ENCODE results near the gene RPL18.
A peak's percentile ranks its signal among the peaks of the same experiment; 100 is the strongest.
"Not testable (repeated sequence)": the region's sequence is repeated elsewhere in the genome, so short reads cannot be mapped to it uniquely, and the experiment has no call there.

The RPL18 gene

DNA sequence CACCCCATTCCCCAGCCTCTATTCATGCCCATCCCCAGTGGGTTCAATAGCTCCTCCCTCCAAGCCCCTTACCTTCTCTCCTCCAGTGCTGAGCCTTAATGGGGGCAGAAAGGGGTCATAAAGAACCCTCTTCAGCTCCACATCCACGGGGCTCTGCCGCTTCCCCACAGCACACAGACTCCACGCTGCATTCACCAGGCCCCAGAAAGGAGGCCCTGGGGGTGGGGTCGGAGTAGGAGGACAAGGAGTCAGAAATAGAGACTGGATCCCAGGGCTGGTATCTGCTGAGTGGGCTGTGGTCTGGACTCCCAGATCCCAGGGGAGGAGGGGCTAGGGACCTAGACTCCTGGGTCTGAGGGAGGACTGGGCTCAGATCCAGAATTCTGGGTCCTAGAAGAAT is 25.4 kb upstream of the RPL18 start:
- peak in 1 of 14 donors; percentile 36 for DNase-seq

DNA sequence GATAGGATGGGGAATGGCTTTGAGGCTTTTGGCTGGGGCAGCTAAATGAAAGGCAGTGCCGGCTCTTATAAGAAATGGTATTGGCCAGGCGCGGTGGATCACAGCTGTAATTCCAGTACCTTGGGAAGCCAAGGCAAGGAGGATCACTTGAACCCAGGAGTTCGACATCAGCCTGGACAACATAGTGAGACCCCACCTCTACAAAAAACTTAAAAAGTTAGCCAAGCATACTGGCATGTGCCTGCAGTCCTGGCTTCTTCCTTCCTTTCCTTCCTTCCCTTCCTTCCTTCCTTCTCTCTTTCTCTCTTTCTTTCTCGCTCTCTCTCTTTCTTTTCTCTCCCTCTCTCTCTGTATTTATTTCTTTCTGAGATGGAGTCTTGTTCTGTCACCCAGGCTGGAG is 23.9 kb upstream of the RPL18 start:
- no peak for DNase-seq

DNA sequence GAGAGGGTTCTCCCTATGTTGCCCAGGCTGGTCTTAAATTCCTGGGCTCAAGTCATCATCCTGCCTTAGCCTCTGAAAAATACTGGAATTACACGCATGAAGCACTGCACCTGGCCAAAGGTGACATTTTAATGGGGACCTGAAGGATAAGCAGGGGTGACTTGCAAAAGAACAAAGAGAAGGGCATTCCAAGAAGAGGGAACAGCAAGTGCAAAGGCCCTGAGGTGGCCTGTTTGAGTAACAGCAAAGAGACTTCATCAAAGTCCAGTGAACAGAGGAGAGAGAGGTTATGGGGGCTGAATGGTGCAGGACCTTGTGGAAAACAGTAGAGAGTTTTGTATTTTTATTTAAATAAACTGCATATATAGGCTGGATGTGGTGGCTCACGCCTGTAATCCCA is 22.9 kb upstream of the RPL18 start:
- DNase-seq, result no peak

GRCh38 chr19:48639483-48640375 is 20.8 kb upstream of the RPL18 start:
- DNase-seq, result no peak

- DNase-seq, result peak in 5 of 14 donors; percentile 23 to 56 (median 30)
Measured at GRCh38 chr19:48638831-48639381, 19.9 kb upstream of the RPL18 start.

DNA sequence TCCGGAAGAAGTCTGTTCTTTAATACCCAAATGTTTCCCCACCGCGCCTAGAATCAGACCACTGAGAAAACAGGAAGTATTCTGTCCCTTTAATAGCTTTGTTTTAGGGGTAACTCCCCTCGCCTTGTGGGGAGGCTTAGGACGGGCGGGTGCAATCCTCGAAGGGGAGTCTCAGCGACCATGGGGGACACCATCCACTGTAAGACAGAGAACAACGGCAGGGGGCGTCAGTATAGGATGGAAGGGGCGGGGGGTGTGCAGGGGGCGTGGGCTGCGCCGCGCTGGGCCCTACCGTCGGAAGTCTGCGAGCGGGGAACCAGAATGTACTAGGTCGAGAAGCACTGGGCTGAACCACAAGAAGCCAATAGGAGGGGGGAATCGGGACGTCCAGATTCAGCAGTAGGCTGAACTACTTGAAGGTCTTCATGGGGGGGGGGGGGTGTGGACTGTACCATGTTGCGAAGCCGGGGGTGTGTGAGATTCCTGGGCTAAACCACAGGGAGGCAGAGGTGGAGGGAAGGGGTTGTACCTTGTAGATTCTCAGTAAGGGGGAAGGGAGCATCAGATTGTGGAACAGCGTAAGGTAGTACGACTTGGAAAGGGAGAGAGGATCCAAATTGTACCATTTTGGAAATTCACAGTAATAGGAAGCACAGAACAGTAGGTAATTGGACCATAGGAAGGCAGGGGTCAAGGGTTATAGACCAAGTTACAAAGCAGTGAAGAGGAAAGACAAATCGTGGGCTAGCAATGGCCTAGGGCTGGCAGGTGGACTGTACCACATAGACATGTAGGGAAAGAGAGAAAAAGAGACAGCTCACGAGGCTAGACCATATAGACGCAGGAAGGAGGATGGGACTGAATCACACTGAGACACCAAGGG is 19.2 kb upstream of the RPL18 start:
- DNase-seq, result peak in 12 of 14 donors; percentile 73 to 93 (median 89)

GRCh38 chr19:48637449-48637947 is 18.5 kb upstream of the RPL18 start:
- DNase-seq, result peak; percentile 92 to 100 (median 98)

- DNase-seq, result peak in 6 of 14 donors; percentile 72 to 92 (median 78)
Measured at GRCh38 chr19:48636859-48637448, 18.0 kb upstream of the RPL18 start, which contains the start of gene DBP. Gene DBP, minus strand, starts transcription at chr19:48637379. Its CDS starts 385 bp downstream, at chr19:48636994.

- peak in 9 of 14 donors; percentile 24 to 73 (median 49) for DNase-seq
Measured at GRCh38 chr19:48635966-48636858, 17.2 kb upstream of the RPL18 start.

- peak in 12 of 14 donors; percentile 25 to 81 (median 53) for DNase-seq
Measured at GRCh38 chr19:48635263-48635965, 16.4 kb upstream of the RPL18 start.

- peak; percentile 58 to 97 (median 91) for DNase-seq
Measured at GRCh38 chr19:48634424-48635262, 15.7 kb upstream of the RPL18 start.

DNA sequence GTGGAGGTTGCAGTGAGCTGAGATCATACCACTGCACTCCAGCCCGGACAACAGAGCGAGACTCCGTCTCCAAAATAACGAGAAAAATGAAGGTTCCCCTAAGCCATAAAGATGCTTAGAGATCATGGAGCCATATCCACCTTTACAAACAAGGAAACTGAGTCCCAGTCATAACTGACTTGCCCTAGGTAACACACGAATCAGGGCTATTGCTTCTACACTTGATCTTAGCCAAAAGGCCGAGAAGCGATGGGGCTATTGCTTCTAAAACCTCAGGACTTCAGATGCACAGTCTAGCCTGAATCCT is 15.0 kb upstream of the RPL18 start:
- DNase-seq, result no peak

GRCh38 chr19:48633148-48634035 is 14.4 kb upstream of the RPL18 start:
- no peak for DNase-seq

DNA sequence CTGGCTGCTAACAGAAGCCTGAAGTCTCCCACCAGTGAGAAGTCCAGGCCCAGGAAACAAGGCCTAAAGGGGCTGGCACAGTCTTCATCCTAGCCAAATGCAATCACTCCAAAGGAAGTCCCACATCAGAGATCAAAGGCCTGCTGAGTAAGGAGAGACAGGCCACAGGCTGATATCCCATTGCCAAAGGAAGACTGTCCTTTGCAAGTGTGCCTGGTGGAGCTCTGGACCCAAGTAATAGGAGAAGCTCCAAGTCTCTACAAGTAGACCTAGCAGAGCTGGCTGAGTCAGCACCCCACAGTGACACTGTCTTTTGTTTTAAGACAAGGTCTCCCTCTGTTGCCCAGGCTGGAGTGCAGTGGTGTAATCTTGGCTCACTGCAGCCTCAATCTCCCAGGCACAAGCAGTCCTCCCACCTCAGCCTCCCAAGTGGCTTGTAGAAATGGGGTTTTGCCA is 13.7 kb upstream of the RPL18 start:
- no peak for DNase-seq

DNA sequence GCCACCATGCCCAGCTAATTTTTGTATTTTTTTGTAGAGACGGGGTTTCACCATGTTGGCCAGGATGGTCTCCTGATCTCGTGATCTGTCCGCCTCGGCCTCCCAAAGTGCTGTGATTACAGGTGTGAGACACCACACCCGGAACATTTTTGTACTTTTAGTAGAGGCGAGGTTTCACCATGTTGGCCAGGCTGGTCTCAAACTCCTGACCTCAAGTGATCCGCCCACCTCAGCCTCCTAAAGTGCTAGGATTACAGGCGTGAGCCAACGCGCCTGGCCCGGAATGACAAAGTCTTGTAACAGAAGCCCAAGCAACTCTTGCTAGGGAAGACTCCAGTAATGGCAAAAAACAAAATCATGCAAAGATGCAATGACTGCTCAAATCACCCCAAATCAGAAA is 13.3 kb upstream of the RPL18 start:
- DNase-seq, result not testable (repeated sequence)

GRCh38 chr19:48631225-48631624 is 12.2 kb upstream of the RPL18 start:
- DNase-seq, result peak in 1 of 14 donors; percentile 7

DNA sequence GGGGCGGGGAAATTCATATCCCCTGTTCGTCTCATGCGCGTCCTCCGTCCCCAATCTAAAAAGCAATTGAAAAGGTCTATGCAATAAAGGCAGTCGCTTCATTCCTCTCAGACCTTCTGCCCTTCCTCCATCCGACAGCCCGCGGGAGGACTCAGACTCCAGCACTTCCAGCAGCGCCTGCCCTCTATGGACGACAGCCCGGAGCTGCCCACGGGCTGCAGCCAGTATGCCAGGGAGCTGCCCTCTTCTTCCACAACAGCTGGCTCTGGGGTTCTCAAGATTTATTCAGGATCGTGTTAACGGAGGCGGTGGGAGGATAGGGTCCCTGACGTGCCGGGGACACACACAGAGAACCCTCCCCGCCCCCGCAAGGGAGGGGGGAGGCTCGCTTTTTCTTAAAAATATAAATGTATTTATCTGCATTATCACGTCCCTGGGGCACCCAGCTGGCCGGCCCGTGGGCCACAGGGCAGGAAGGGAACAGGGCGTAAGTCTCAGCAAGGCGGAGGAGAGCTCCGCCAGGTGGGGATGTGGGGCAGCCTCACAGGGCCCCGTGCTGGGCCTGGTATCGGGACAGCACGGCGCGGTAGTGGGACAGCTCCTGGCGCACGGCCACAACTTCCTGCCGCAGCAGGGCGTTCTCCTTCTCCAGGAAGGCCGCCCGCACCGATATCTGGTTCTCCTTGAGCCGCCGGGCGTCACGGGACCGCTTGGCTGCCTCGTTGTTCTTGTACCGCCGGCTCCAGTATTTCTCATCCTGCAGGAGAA is 11.5 kb upstream of the RPL18 start:
- DNase-seq, result peak in 5 of 14 donors; percentile 34 to 58 (median 39)
